K562 (cell line): ENCODE results near the gene MAPK8IP1. TPM values are rescaled to one million over a fixed set of nuclear protein-coding genes. Genes with fewer than 3 reads are reported as not detected.

ENCODE experiments used
- BCLAF1 ChIP-seq, 2 experiments: fragments of 450-650 bp in 1 of 2; IDR thresholded peaks; 2 replicates each; pipeline ENCODE4 v1.6.1; 2011 to 2017; ENCODE audit warnings: low read depth in 2 of 2, antibody characterized with exemption in 1 of 2, borderline replicate concordance in 1 of 2, low read length in 1 of 2, mild to moderate bottlenecking in 1 of 2, mixed read lengths in 1 of 2; ENCODE audit not compliant: control insufficient read depth in 1 of 2
- CHD2 ChIP-seq: IDR thresholded peaks from 2 replicates; pipeline ENCODE4 v1.6.1; 2011; ENCODE audit warnings: low read depth, low read length
- CHD7 ChIP-seq: fragments of 200-600 bp; sonication (generic); IDR thresholded peaks from one replicate; pipeline ENCODE4 v1.6.1; 2012; ENCODE audit warnings: mild to moderate bottlenecking, low read depth, low read length, inconsistent platforms
- EGR1 ChIP-seq: fragments of 450-650 bp; conservative IDR thresholded peaks from 2 replicates; pipeline ENCODE4 v1.6.1; 2017; ENCODE audit warnings: mild to moderate bottlenecking
- NR3C1 ChIP-seq: sonication (generic); formaldehyde crosslinking; IDR thresholded peaks from 2 replicates; pipeline ENCODE4 v1.8.1; 2022; ENCODE audit warnings: missing genetic modification reagents
- RUNX1 ChIP-seq: sonication (generic); IDR thresholded peaks from 2 replicates; pipeline ENCODE4 v1.6.1; 2016; ENCODE audit warnings: antibody characterized with exemption, low read depth
- SRSF9 ChIP-seq: fragments of 200-400 bp; formaldehyde crosslinking; IDR thresholded peaks from 2 replicates; pipeline ENCODE4 v1.6.1; 2017; ENCODE audit warnings: low read depth, low read length, borderline replicate concordance
- TAF1 ChIP-seq: IDR thresholded peaks from 2 replicates; pipeline ENCODE4 v1.6.1; 2011; ENCODE audit warnings: mild to moderate bottlenecking, low read length, moderate library complexity; ENCODE audit not compliant: insufficient read depth, control insufficient read depth, severe bottlenecking; ENCODE audit errors: extremely low read depth
- ZBTB12 ChIP-seq: fragments of 250-450 bp; sonication (Bioruptor Pico); IDR thresholded peaks from 2 replicates; pipeline ENCODE4 v1.4.0; 2020
- ZBTB17 ChIP-seq: fragments of 450-650 bp; formaldehyde crosslinking; IDR thresholded peaks from 2 replicates; pipeline ENCODE4 v1.4.0; 2020; ENCODE audit warnings: mild to moderate bottlenecking
- ZNF311 ChIP-seq: fragments of 250-450 bp; sonication (Bioruptor Pico); IDR thresholded peaks from 2 replicates; pipeline ENCODE4 v1.4.0; 2020; ENCODE audit warnings: mild to moderate bottlenecking, moderate library complexity
- polyA plus RNA-seq, 8 experiments: library from polyadenylated mRNA; depleted of rRNA in 4 of 8; stranded (reverse) in 5 of 8; unstranded in 3 of 8; fragments of >200 nt; fragmentation: Nextera tagmentation in 2 of 8; fragmentation: Illumina TruSeq in 1 of 8; extraction: Ambion mirVana in 2 of 8; extraction: Trizol in 1 of 8; gene quantifications; 2 replicates each; pipeline versions ENCODE4 v1.2.1 to v1.2.3, GENCODE V29; 2011 to 2014; ENCODE audit warnings: inconsistent platforms in 1 of 8, missing spikeins in 1 of 8
- total RNA-seq, 7 experiments: library from RNA; depleted of rRNA in 6 of 7; stranded (reverse); fragments of >200 nt in 6 of 7; fragmentation: Illumina TruSeq in 2 of 7; extraction: Trizol in 2 of 7; gene quantifications; 2 replicates each; pipeline versions ENCODE4 v1.2.1 to v1.2.3, GENCODE V29; 2011 to 2021; ENCODE audit warnings: low replicate concordance in 1 of 7

Gene MAPK8IP1
- total and polyA plus RNA-seq, 9 of the 15 experiments (the other 6 are each of a cell fraction or from before 2014, with no cell fraction given): 0.13 to 6.9 (median 2.5) TPM

- TF ChIP-seq BCLAF1 (IDR thresholded peaks at IDR 0.05; ENCODE audit: borderline replicate concordance in 1 of 2, control insufficient read depth in 1 of 2, low read depth in 2 of 2, low read length in 1 of 2) (no peak), EGR1 (peak; percentile 55), ZNF311 (CRISPR knock-in tag) (no peak), TAF1 (peak; percentile 47), ZBTB17 (no peak), SRSF9 (no peak), RUNX1 (no peak), ZBTB12 (no peak), NR3C1 (CRISPR knock-in tag) (no peak), CHD2 (no peak), CHD7 (no peak)
Measured at GRCh38 chr11:45922425-45923082, 37.1 kb downstream of the MAPK8IP1 start, which contains the start of gene LARGE2 (continued).
